ENCODE results near the gene RPA4. TPM values are rescaled to one million over a fixed set of nuclear protein-coding genes. Genes with fewer than 3 reads are reported as not detected.
"Not testable (repeated sequence)": the region's sequence is repeated elsewhere in the genome, so short reads cannot be mapped to it uniquely, and the experiment has no call there.

The RPA4 gene
- total and polyA plus RNA-seq, 2 experiments from 2014 or later = 1.3 to 1.5 TPM

- no peaks in the 10 kb centered on the region for H3K9me2 ChIP-seq (replicated peaks; ENCODE audit: insufficient read depth)
- H3K4me2 ChIP-seq = no peak overlapping the region
- WGBS (ENCODE audit: low lambda C conversion rate, missing lambda C conversion rate) = 59% methylated on average over 5 of the region's 5 CpGs
- H4K20me1 ChIP-seq (ENCODE audit: insufficient read depth, poor library complexity, severe bottlenecking) = no peaks in the 10 kb centered on the region
- no peak overlapping the region for H3K27ac ChIP-seq
- H3K9me3 ChIP-seq (ENCODE audit: low read depth) = no peaks in the 10 kb centered on the region
- H3K27me3 ChIP-seq = no peaks in the 10 kb centered on the region
- peak; percentile 28 for DNase-seq (ENCODE audit: low spot score)
- H3K4me1 ChIP-seq (ENCODE audit: insufficient read depth) = no peaks in the 10 kb centered on the region
- TF ChIP-seq EZH2phosphoT487 (IDR thresholded peaks at IDR 0.05; ENCODE audit: low read depth, severe bottlenecking, unreplicated experiment) (no peak), CTCF (IDR thresholded peaks at IDR 0.05; ENCODE audit: poor library complexity) (peak; percentile 17)
- H2AFZ ChIP-seq = no peak overlapping the region
- H3K36me3 ChIP-seq (replicated peaks; ENCODE audit: insufficient read depth, low read depth) = no peaks in the 10 kb centered on the region
- no peaks in the 10 kb centered on the region for H3K79me2 ChIP-seq
- no peak overlapping the region for H3K4me3 ChIP-seq
Measured at GRCh38 chrX:96843566-96843965, 40.1 kb upstream of the RPA4 start.

- no peaks in the 10 kb centered on the region for H3K9me2 ChIP-seq (replicated peaks; ENCODE audit: insufficient read depth)
- WGBS (ENCODE audit: low lambda C conversion rate, missing lambda C conversion rate) = 95% methylated on average over 1 of the region's 1 CpG
- TF ChIP-seq EZH2phosphoT487 (IDR thresholded peaks at IDR 0.05; ENCODE audit: low read depth, severe bottlenecking, unreplicated experiment) = no peak
- no peak for TF ChIP-seq EZH2 (IDR thresholded peaks at IDR 0.05; ENCODE audit: borderline replicate concordance)
- TF ChIP-seq CTCF (IDR thresholded peaks at IDR 0.05; ENCODE audit: poor library complexity) = no peak
- H2AFZ ChIP-seq = no peak overlapping the region
- H3K79me2 ChIP-seq = no peaks in the 10 kb centered on the region
- H3K36me3 ChIP-seq (replicated peaks; ENCODE audit: insufficient read depth, low read depth) = no peaks in the 10 kb centered on the region
- H3K9me3 ChIP-seq (ENCODE audit: low read depth) = no peaks in the 10 kb centered on the region
- DNase-seq (ENCODE audit: low spot score) = no peak
- H3K27me3 ChIP-seq = no peaks in the 10 kb centered on the region
- no peaks in the 10 kb centered on the region for H3K4me1 ChIP-seq (ENCODE audit: insufficient read depth)
- no peak overlapping the region for H3K4me2 ChIP-seq
- no peak overlapping the region for H3K4me3 ChIP-seq
- H3K27ac ChIP-seq = no peak overlapping the region
- no peaks in the 10 kb centered on the region for H4K20me1 ChIP-seq (ENCODE audit: insufficient read depth, poor library complexity, severe bottlenecking)
Measured at GRCh38 chrX:96846841-96847240, 36.9 kb upstream of the RPA4 start.

GRCh38 chrX:96859422-96859821 is 24.3 kb upstream of the RPA4 start:
- not testable (repeated sequence) for H3K27ac ChIP-seq; H3K9me2 ChIP-seq (replicated peaks; ENCODE audit: insufficient read depth); H3K27me3 ChIP-seq; H3K79me2 ChIP-seq; H3K4me1 ChIP-seq (ENCODE audit: insufficient read depth); H3K36me3 ChIP-seq (replicated peaks; ENCODE audit: insufficient read depth, low read depth); H3K9me3 ChIP-seq (ENCODE audit: low read depth); H3K4me2 ChIP-seq; H4K20me1 ChIP-seq (ENCODE audit: insufficient read depth, poor library complexity, severe bottlenecking); H2AFZ ChIP-seq; H3K4me3 ChIP-seq; DNase-seq (ENCODE audit: low spot score)
- WGBS (ENCODE audit: low lambda C conversion rate, missing lambda C conversion rate) = 95% methylated on average over 4 of the region's 4 CpGs

- DNase-seq (ENCODE audit: low spot score) = no peak
- no peak for TF ChIP-seq EZH2phosphoT487 (IDR thresholded peaks at IDR 0.05; ENCODE audit: low read depth, severe bottlenecking, unreplicated experiment)
- no peak for TF ChIP-seq EZH2 (IDR thresholded peaks at IDR 0.05; ENCODE audit: borderline replicate concordance)
- no peak for TF ChIP-seq CTCF (IDR thresholded peaks at IDR 0.05; ENCODE audit: poor library complexity)
- H2AFZ ChIP-seq = no peak overlapping the region
- no peak overlapping the region for H3K27ac ChIP-seq
- no peaks in the 10 kb centered on the region for H3K27me3 ChIP-seq
- H3K36me3 ChIP-seq (replicated peaks; ENCODE audit: insufficient read depth, low read depth) = no peaks in the 10 kb centered on the region
- no peak overlapping the region for H3K4me3 ChIP-seq
- no peaks in the 10 kb centered on the region for H3K4me1 ChIP-seq (ENCODE audit: insufficient read depth)
- H3K79me2 ChIP-seq = peaks cover 5% of the 10 kb centered on the region
- no peaks in the 10 kb centered on the region for H3K9me3 ChIP-seq (ENCODE audit: low read depth)
- 75% methylated on average over 3 of the region's 3 CpGs for WGBS (ENCODE audit: low lambda C conversion rate, missing lambda C conversion rate)
- H3K9me2 ChIP-seq (replicated peaks; ENCODE audit: insufficient read depth) = no peaks in the 10 kb centered on the region
- H3K4me2 ChIP-seq = no peak overlapping the region
- no peaks in the 10 kb centered on the region for H4K20me1 ChIP-seq (ENCODE audit: insufficient read depth, poor library complexity, severe bottlenecking)
Measured at GRCh38 chrX:96861218-96861617, 22.5 kb upstream of the RPA4 start.
